GM13976 (cell line): ENCODE data around the gene PLAC8L1.

Source experiments
- DNase-seq: peaks from one replicate; pipeline ENCODE4 v3.0.0; 2012; ENCODE audit warnings: low spot score
- in situ Hi-C: fragments of 300-500 bp; cut with MboI; formaldehyde crosslinking; loops from one replicate; pipeline ENCODE4 v1.12.0; 2022; ENCODE audit warnings: low sequenced_read_pairs, mixed read lengths, inconsistent platforms; ENCODE audit not compliant: unreplicated experiment
- TF ChIP-seq, protein P1 (sequence below): IDR thresholded peaks from 2 replicates; pipeline ENCODE4 v1.5.1; 2012; ENCODE audit warnings: borderline replicate concordance, mild to moderate bottlenecking; ENCODE audit not compliant: insufficient read depth; ENCODE audit errors: extremely low read depth, missing control alignments, control extremely low read depth

The PLAC8L1 gene

GRCh38 chr5:146082798-146083197, 22.6 kb downstream of the PLAC8L1 start:
- TF ChIP-seq, protein P1, sequence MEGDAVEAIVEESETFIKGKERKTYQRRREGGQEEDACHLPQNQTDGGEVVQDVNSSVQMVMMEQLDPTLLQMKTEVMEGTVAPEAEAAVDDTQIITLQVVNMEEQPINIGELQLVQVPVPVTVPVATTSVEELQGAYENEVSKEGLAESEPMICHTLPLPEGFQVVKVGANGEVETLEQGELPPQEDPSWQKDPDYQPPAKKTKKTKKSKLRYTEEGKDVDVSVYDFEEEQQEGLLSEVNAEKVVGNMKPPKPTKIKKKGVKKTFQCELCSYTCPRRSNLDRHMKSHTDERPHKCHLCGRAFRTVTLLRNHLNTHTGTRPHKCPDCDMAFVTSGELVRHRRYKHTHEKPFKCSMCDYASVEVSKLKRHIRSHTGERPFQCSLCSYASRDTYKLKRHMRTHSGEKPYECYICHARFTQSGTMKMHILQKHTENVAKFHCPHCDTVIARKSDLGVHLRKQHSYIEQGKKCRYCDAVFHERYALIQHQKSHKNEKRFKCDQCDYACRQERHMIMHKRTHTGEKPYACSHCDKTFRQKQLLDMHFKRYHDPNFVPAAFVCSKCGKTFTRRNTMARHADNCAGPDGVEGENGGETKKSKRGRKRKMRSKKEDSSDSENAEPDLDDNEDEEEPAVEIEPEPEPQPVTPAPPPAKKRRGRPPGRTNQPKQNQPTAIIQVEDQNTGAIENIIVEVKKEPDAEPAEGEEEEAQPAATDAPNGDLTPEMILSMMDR, result no peak
- no peak for DNase-seq
- in situ Hi-C loops, result no loop called here

- TF ChIP-seq, protein P1, result no peak
- in situ Hi-C loops, result no loop called here
These were observed 23.8 kb downstream of the PLAC8L1 start for GRCh38 chr5:146081556-146081955.

GRCh38 chr5:146079695-146080373, 25.5 kb downstream of the PLAC8L1 start:
- TF ChIP-seq, protein P1, result no peak
- DNase-seq, result no peak
- in situ Hi-C loops, result no loop called here

More at GRCh38 chr5:146081556-146081955, 23.8 kb downstream of the PLAC8L1 start:
- DNase-seq, result no peak

GRCh38 chr5:146078566-146078965, 26.8 kb downstream of the PLAC8L1 start:
- TF ChIP-seq, protein P1, result no peak
- in situ Hi-C loops, result no loop called here
- DNase-seq, result no peak

DNA sequence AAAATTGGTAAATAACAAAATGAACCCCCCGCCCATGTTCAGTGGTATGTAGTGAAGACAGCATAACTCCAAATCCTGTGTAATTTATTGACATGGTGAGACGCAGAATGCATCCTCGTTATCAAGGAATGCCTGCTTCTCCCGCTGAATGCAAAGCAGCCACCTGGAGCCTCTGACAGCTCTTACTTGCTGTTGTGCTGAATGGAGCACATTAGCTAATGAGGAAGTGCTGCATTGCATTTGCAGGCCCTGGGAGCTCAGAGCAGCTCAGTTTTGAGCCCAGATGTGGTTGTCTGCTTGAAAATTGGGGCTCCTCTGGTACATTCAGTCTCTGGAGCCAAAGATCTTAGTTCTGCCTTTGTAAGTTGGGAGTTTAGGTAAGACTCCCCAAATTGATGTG, 28.9 kb downstream of the PLAC8L1 start:
- in situ Hi-C loops, result no loop called here
- DNase-seq, result no peak
- TF ChIP-seq, protein P1, result no peak

- no peak for DNase-seq
- in situ Hi-C loops, result no loop called here
- TF ChIP-seq, protein P1, result no peak
These were observed 29.3 kb downstream of the PLAC8L1 start for GRCh38 chr5:146076028-146076427.
